Stimulated activated CD8-positive, alpha-beta memory T cell treated with anti-CD3 and anti-CD28 coated beads, Interleukin-7, amount 100 ng/mL, for 24 hours (primary cell): ENCODE results near the gene DRP2.
"Not testable (repeated sequence)": the region's sequence is repeated elsewhere in the genome, so short reads cannot be mapped to it uniquely, and the experiment has no call there.

Source experiments
- DNase-seq: peaks from one replicate; pipeline ENCODE4 v3.0.0-alpha.2; 2020; ENCODE audit warnings: low read depth

DRP2 gene

GRCh38 chrX:101219116-101219863 lies at the start of gene DRP2:
DRP2 (plus strand) TSS chrX:101219786; CDS start chrX:101231648, 11,862 bp downstream.
- no peak for DNase-seq

DNA sequence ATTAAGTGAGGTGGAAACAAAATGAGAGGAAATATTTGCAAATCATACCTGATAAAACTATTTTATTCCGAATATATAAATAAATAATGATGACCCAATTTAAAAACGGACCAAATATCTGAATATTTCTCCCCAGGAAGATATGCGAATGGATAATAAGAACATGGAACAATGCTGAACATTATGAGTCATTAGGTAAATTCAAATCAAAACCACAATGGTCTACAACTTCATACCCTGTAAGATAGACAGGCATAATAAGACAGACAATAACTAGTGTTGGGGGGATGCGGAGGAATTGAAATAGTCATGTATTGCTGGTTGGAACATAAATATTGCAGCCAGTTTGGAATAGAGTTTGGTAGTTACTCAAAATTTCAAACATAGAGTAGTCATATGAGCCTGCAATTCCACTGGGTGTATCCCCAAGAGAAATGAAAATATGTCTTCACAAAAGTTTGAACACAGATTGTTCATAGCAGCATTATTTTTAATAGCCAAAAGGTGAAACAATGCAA lies 47.6 kb upstream of the DRP2 start:
- DNase-seq, result no peak

- DNase-seq, result no peak
Observed at GRCh38 chrX:101176439-101176838, 43.1 kb upstream of the DRP2 start.

- not testable (repeated sequence) for DNase-seq
Observed at GRCh38 chrX:101184876-101185275, 34.7 kb upstream of the DRP2 start.

DNA sequence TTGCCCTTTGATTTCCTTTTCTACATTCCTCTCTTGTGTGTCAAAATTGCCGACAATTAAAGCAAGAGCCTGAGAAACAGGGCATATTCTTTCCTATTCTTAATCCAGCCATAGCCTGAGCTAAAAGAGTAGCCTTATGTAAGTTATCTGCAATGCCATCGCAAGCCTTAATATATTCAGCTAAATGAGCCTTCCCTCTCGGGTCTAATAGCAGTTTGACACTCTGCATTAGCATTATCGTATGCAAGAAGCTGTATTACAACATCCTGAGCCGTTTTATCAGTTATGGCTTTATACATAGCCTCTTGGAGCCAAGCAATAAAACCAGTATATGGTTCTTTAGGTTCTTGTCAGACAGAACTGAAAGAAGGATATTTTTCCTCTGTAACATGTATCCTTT lies 31.6 kb upstream of the DRP2 start:
- DNase-seq, result not testable (repeated sequence)

- DNase-seq, result no peak
Observed at GRCh38 chrX:101190736-101191135, 28.9 kb upstream of the DRP2 start.

- DNase-seq, result no peak
Observed at GRCh38 chrX:101191217-101191750, 28.3 kb upstream of the DRP2 start.

GRCh38 chrX:101195442-101196173 lies 24.0 kb upstream of the DRP2 start:
- DNase-seq, result no peak

GRCh38 chrX:101203761-101204351 lies 15.7 kb upstream of the DRP2 start:
- no peak for DNase-seq

- no peak for DNase-seq
Observed at GRCh38 chrX:101206471-101206870, 13.1 kb upstream of the DRP2 start.

DNA sequence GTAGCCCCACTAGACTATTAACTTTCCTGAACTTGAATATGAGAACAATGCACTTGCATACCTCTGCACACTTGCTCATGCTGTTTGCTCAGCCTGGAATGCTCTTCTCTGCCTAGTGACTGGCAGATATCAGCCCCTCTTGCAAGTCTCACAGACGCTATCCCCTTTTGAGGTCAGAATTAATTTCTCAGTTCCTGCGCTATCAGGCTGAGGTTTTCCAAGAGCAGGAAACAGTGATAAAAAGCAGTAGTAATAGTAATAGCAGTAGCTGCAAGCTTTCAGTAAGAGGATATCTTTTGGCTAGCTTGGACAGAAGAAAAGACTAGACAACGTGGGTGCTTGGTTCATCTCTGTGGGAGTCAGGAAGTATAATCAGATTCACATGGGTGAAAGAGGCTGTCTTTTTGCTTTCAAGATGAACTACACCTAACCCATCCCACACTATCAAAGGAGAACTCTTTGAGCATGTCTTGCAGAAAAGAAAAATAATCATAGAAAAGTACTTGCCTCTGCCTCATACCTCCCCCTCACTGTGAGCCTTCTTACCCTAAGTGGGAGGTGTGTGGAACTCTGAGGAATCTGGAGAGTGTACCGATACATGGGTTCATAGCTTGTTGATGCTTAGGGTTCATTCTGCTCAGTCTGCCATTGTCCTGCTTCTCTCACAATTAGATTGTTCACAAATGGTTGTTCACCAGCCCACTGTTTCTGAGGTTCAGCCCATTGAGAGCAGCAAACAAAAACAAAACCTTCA lies 11.3 kb upstream of the DRP2 start:
- DNase-seq, result no peak

- no peak for DNase-seq
Observed at GRCh38 chrX:101210630-101211029, 9.0 kb upstream of the DRP2 start.

DNA sequence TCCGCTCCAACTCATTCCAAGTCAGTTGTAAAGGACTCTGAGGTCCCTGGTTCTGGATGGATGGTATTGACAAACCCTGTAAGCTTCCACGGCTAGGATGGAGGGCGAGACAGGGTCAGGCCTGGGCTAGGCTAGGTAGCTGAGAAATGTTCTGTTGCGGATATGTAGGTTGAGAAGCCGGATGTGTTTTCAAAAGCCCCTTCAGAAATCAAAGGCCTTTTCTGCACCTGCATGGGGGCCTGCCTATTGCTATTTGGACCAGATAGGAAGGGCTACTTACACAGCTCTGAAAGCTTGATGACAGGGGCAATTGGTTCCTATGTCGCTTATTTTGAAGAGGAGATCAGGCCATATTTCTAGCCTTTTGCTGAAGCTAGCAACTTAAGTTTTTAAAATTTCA lies 1.9 kb upstream of the DRP2 start:
- no peak for DNase-seq

- DNase-seq, result no peak
Observed at GRCh38 chrX:101219864-101220346, 319 bp downstream of the DRP2 start.

GRCh38 chrX:101220662-101221260 lies 1.2 kb downstream of the DRP2 start:
- DNase-seq, result no peak

GRCh38 chrX:101223226-101223625 lies 3.6 kb downstream of the DRP2 start:
- no peak for DNase-seq

DNA sequence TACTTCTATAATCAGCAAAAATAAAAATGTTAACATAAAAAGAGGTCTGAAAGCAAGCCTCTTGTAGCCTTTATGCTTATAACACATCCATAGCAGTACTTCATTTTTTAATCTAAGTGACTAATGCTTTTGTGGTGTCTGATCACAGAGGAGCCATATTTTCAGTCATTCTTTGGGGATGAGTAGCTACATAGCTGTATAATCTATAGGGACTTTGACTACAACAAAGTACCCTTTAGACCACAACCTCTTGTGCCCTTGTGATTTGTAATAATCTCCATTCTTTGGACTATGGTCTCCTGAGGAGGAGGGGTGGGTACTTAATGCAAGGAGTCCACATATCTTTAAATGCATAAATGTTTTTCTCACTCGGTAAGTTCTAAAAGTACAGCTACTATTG lies 9.6 kb downstream of the DRP2 start:
- DNase-seq, result no peak

GRCh38 chrX:101230636-101231035 lies 11.1 kb downstream of the DRP2 start:
- DNase-seq, result no peak

GRCh38 chrX:101231080-101231479 lies 11.5 kb downstream of the DRP2 start:
- no peak for DNase-seq

- DNase-seq, result no peak
Observed at GRCh38 chrX:101232316-101232715, 12.7 kb downstream of the DRP2 start.

- DNase-seq, result no peak
Observed at GRCh38 chrX:101237041-101237440, 17.5 kb downstream of the DRP2 start.
